Measurements from ENCODE around the gene VWA1.
"Not testable (repeated sequence)": the region's sequence is repeated elsewhere in the genome, so short reads cannot be mapped to it uniquely, and the experiment has no call there.

VWA1 gene

GRCh38 chr1:1452882-1453281 lies 17.4 kb downstream of the VWA1 start:
- Histone ChIP-seq H4K20me1 (no peaks in the 10 kb centered on the region), H3K4me2 (no peak overlapping the region), H3K4me1 (peaks cover 0 to 14% (median 0%) of the 10 kb centered on the region in 10 experiments; a peak in 2 of 20 replicates), H3K4me3 (no peak overlapping the region), H3K27me3 (peaks cover 0 to 16% (median 9%) of the 10 kb centered on the region in 11 experiments; a peak in 10 of 22 replicates), H3K9me3 (replicated peaks in 1 of 11) (no peaks in the 10 kb centered on the region), H3K27ac (no peak overlapping the region), H3K36me3 (no peaks in the 10 kb centered on the region), H3K9ac (no peak overlapping the region)
- TF ChIP-seq Cebpa-rat (IDR thresholded peaks at IDR 0.05) = no peak

GRCh38 chr1:1454286-1455056 lies 19.0 kb downstream of the VWA1 start:
- H3K4me2 ChIP-seq = peak overlapping the region in 1 of 11 experiments; percentile 15; a peak in 1 of 22 replicates
- H3K4me1 ChIP-seq = peaks cover 0 to 14% (median 0%) of the 10 kb centered on the region in 10 experiments; a peak in 8 of 20 replicates
- not testable (repeated sequence) for H4K20me1 ChIP-seq; H3K27ac ChIP-seq; H3K9ac ChIP-seq; H3K27me3 ChIP-seq; H3K9me3 ChIP-seq (replicated peaks in 1 of 11); H3K4me3 ChIP-seq; H3K36me3 ChIP-seq

DNA sequence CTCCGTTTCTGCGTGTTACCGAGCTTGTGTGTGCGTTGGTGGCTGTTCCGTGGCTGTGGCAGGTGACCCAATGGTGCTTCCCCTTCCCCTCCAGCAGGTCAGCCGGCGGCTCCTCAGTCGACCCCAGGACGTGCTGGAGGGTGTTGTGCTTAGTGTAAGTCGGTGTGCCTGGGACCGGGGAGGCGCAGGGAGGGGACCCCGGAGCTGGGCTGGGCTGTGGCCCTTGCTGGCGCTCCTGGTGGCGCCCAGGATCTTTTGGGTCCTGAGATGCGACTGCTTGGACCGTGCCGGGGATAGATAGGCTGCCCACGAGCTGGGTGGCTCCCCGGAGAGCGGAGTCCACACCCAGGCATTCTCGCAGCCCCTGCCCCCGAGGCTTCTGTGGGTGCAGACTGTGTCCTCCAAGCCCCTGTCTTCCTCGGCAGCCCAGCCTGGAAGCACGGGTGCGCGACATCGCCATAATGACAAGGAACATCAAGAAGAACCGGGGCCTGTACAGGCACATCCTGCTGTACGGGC lies 19.9 kb downstream of the VWA1 start:
- H3K9me3 ChIP-seq (replicated peaks in 1 of 11) = no peaks in the 10 kb centered on the region
- H3K4me1 ChIP-seq = peaks cover 3 to 24% (median 8%) of the 10 kb centered on the region in 10 experiments; a peak in 19 of 20 replicates
- TF ChIP-seq Cebpa-rat (IDR thresholded peaks at IDR 0.05) = no peak
- peaks cover 0 to 5% (median 0%) of the 10 kb centered on the region in 11 experiments; a peak in 1 of 22 replicates for H3K27me3 ChIP-seq
- H3K36me3 ChIP-seq = no peaks in the 10 kb centered on the region
- H3K27ac ChIP-seq = no peak overlapping the region
- no peaks in the 10 kb centered on the region for H4K20me1 ChIP-seq
- no peak overlapping the region for H3K4me2 ChIP-seq
- no peak overlapping the region for H3K4me3 ChIP-seq
- H3K9ac ChIP-seq = no peak overlapping the region

GRCh38 chr1:1455934-1456333 lies 20.4 kb downstream of the VWA1 start:
- H3K27me3 ChIP-seq; H3K4me3 ChIP-seq; H3K9me3 ChIP-seq (replicated peaks in 1 of 11); H3K27ac ChIP-seq; H3K36me3 ChIP-seq; H3K4me2 ChIP-seq; H3K9ac ChIP-seq; H4K20me1 ChIP-seq: not testable (repeated sequence)
- peaks cover 8 to 29% (median 13%) of the 10 kb centered on the region in 10 experiments; a peak in 19 of 20 replicates for H3K4me1 ChIP-seq

DNA sequence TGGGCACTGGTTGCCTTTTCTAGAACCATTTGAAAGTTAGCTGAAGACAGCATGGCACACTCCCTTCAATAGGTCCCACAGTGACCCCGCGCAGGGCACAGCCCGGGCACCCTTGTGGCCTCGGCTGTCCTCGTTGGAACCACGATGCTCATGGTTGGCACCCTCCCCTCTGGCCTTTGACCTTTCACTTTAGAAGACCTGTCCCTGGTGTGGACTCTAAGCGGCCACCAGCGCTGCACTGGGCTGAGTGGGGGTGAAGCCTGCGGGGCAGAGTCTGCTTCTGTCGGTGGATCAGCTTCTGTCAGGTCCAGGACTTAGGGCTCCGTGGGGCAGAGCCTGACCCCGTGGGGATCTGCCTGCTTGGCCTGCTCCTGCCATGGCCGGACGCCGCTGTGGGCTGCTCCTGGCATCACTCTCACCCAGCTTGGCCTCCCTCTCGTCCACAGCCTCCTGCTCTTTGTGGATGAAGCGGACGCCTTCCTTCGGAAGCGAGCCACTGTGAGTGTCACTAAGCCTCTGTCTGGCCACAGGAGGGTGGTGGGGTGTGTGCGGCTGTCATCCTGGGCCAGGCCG lies 21.3 kb downstream of the VWA1 start:
- not testable (repeated sequence) for H3K27ac ChIP-seq; H4K20me1 ChIP-seq; H3K4me3 ChIP-seq; H3K9me3 ChIP-seq (replicated peaks in 1 of 11); H3K4me2 ChIP-seq; H3K9ac ChIP-seq; H3K27me3 ChIP-seq; H3K36me3 ChIP-seq
- H3K4me1 ChIP-seq = peaks cover 16 to 37% (median 21%) of the 10 kb centered on the region in 10 experiments

DNA sequence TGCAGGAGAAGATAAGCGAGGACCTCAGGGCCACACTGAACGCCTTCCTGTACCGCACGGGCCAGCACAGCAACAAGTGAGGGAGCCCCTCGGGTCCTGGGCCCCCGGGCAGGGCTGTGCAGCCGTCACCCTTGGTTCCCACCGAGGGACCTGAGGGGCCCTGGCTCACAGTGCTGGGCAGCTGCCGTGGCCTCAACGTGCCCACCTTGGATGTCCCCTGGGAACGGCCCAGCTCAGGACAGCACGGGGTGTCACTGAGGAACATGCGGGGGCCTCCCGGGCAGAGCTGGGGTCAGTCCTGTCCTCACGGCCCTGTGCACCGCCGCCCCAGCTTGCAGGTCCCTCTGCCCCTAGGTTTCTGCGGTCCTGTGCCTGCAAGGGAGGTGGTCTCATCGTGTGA lies 23.7 kb downstream of the VWA1 start:
- H3K4me3 ChIP-seq = not testable (repeated sequence)

DNA sequence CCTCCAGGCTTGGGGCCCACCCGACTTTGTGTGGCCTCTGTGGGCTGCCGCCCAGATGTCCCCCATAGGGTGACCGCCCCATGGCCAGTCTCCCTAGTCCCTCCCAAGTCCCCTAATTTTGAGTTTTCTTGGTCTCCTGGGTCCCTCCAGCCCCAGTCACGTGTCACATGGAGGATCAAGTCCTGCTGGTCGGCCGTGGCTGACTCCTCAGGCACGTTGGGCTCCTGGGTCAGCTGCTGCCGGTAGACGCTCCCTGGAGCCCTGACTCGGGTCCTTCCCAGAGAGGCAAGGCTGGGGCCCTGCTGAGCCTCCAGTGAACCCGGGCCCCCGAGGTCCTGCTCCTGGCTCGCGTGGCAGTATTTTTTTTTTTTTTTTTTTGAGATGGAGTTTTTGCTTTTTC lies 24.2 kb downstream of the VWA1 start:
- H3K36me3 ChIP-seq; H3K4me3 ChIP-seq; H4K20me1 ChIP-seq; H3K27me3 ChIP-seq; H3K9me3 ChIP-seq (replicated peaks in 1 of 11); H3K27ac ChIP-seq; H3K9ac ChIP-seq: not testable (repeated sequence)
- peaks cover 28 to 64% (median 43%) of the 10 kb centered on the region in 10 experiments for H3K4me1 ChIP-seq
- H3K4me2 ChIP-seq = peak overlapping the region in 6 of 11 experiments; percentile 73 to 96 (median 86); a peak in 9 of 22 replicates

More for the DNA sequence above, 23.7 kb downstream of the VWA1 start:
- not testable (repeated sequence) for H3K36me3 ChIP-seq; H4K20me1 ChIP-seq; H3K27ac ChIP-seq; H3K27me3 ChIP-seq; H3K9me3 ChIP-seq (replicated peaks in 1 of 11); H3K9ac ChIP-seq
- peaks cover 28 to 59% (median 38%) of the 10 kb centered on the region in 10 experiments for H3K4me1 ChIP-seq
- peak overlapping the region in 3 of 11 experiments; percentile 21 to 37 (median 29); a peak in 2 of 22 replicates for H3K4me2 ChIP-seq

- H3K9ac ChIP-seq = peak overlapping the region in 4 of 11 experiments; percentile 5 to 24 (median 16); a peak in 2 of 22 replicates
- TF ChIP-seq Cebpa-rat (IDR thresholded peaks at IDR 0.05) = no peak
- no peaks in the 10 kb centered on the region for H3K9me3 ChIP-seq (replicated peaks in 1 of 11)
- no peak overlapping the region for H3K4me3 ChIP-seq
- H3K4me1 ChIP-seq = peaks cover 28 to 70% (median 48%) of the 10 kb centered on the region in 10 experiments
- H3K4me2 ChIP-seq = peak overlapping the region; percentile 70 to 96 (median 79)
- no peaks in the 10 kb centered on the region for H3K27me3 ChIP-seq
- H4K20me1 ChIP-seq = no peaks in the 10 kb centered on the region
- H3K36me3 ChIP-seq = no peaks in the 10 kb centered on the region
- no peak overlapping the region for H3K27ac ChIP-seq
Observed at GRCh38 chr1:1460540-1461130, 25.1 kb downstream of the VWA1 start.

DNA sequence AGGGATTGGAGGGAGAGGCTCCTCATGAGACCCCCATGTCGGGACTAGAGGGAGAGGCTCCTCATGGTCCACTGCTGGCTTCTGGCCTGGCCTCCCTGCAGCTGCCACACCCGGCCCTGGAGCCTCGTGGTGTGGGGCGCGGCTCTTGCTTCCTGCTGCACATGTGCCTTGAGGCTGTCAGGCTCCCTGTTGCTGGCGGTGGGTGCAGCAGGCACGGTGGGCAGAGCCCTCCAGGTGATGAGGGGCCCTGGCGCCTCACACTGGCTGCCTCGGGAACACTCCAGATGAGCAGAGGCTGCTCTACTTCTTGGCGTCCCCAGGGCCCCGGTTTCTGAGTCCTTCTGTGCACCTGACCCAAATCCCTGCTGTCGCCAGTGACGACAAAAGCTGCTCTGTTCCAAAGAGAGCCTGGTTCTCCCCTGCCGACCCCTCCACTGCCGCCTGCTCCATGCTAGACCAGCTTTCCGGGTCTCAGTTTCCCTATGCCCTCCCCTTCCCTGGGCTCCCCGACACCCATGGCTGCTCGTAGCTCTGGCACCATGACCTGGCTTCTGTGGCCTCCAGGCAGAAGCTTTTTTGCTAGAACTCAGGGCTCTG lies 26.3 kb downstream of the VWA1 start:
- H3K27me3 ChIP-seq = no peaks in the 10 kb centered on the region
- peak overlapping the region; percentile 70 to 96 (median 79) for H3K4me2 ChIP-seq
- H3K4me1 ChIP-seq = peaks cover 28 to 70% (median 48%) of the 10 kb centered on the region in 10 experiments
- no peaks in the 10 kb centered on the region for H3K36me3 ChIP-seq
- H3K4me3 ChIP-seq = no peak overlapping the region
- TF ChIP-seq Cebpa-rat (IDR thresholded peaks at IDR 0.05) = no peak
- peak overlapping the region in 10 of 11 experiments; percentile 6 to 74 (median 36); a peak in 15 of 22 replicates for H3K27ac ChIP-seq
- peak overlapping the region in 5 of 11 experiments; percentile 1 to 70 (median 47); a peak in 6 of 22 replicates for H3K9ac ChIP-seq
- no peaks in the 10 kb centered on the region for H3K9me3 ChIP-seq (replicated peaks in 1 of 11)
- H4K20me1 ChIP-seq = no peaks in the 10 kb centered on the region
